ENCODE data around the gene FAM216A. TPM values are rescaled to one million over a fixed set of nuclear protein-coding genes. Genes with fewer than 3 reads are reported as not detected.

The FAM216A gene
- total RNA-seq, 5 donors from 2014 or later (not counting 1 experiment from before 2014, with no cell fraction given): 6.3 to 16.5 (median 13.2) TPM

DNA sequence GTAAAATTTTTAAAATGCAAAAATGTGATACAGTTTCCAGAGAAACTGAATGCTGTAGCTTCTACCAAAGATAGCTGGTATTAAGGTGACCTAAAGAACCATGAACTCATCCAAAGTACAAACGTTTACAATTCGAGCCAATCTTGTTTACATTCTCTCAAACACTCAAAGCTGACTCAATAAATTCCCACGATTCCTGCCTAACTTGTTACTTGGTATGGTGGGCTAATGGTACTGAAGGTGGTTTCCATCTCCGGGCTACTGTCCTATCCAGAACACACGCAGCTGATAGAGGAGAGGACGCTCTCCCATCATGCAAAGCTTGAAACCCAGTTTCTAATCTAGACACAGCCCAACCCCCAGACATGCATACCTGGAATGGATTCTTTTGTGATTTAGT lies 65.0 kb downstream of the FAM216A start:
- no peak overlapping the region for H3K4me3 Mint-ChIP-seq
- WGBS (ENCODE audit: insufficient coverage): no CpG with 5 or more reads among the region's 6 CpGs

DNA sequence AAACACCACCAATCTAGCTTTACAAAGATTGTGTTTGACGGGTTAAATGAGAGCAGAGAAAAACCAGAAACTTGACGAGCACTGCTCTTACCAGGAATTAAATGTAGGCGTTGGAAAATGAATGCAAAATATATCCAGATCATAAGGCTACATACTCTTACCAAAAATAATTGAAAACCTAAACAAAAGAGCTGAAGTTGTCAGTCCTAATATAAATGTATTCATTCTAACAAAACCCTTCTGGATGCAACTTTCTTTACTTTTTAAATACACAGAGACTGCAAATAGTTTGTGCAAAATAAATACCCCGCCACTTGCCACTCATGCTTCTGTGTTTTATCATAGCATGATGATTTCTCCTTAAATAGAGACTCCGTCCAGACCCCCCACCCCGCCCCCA lies 66.2 kb downstream of the FAM216A start:
- Mint-ChIP-seq H3K36me3 (peaks cover 50% of the 10 kb centered on the region), H3K9me3 (no peaks in the 10 kb centered on the region), H3K27ac (no peak overlapping the region), H3K4me3 (no peak overlapping the region), H3K27me3 (no peaks in the 10 kb centered on the region), H3K4me1 (peaks cover 0 to 7% (median 4%) of the 10 kb centered on the region in 3 donors)
- Histone ChIP-seq H3K4me3 (ENCODE audit: control insufficient read depth in 1 of 2, extremely low read depth in 1 of 2, low read length in 1 of 2) (no peak overlapping the region), H3K27ac (ENCODE audit: low read length) (no peak overlapping the region), H3K27me3 (replicated peaks in 1 of 2; ENCODE audit: control insufficient read depth in 2 of 2, extremely low read depth in 1 of 2, insufficient read depth in 2 of 2, low read length in 1 of 2) (no peaks in the 10 kb centered on the region), H3K9me3 (no peaks in the 10 kb centered on the region), H3K4me1 (ENCODE audit: control insufficient read depth in 1 of 2, extremely low read depth in 1 of 2, insufficient read depth in 2 of 2, low read length in 2 of 2) (no peaks in the 10 kb centered on the region), H3K36me3 (ENCODE audit: control insufficient read depth in 2 of 2, extremely low read depth in 1 of 2, insufficient read depth in 1 of 2, low read length in 1 of 2) (peaks cover 7 to 55% of the 10 kb centered on the region in 2 donors)
- ATAC-seq (replicated peaks in 1 of 4) (no peak), DNase-seq (no peak)
- POLR2A ChIA-PET: no interaction called here
- CTCF ChIA-PET: no interaction called here
- WGBS (ENCODE audit: insufficient coverage): no CpG with 5 or more reads among the region's 6 CpGs

More for the DNA sequence above, 65.0 kb downstream of the FAM216A start:
- Histone ChIP-seq H3K27me3 (replicated peaks in 1 of 2; ENCODE audit: control insufficient read depth in 2 of 2, extremely low read depth in 1 of 2, insufficient read depth in 2 of 2, low read length in 1 of 2) (no peaks in the 10 kb centered on the region), H3K36me3 (ENCODE audit: control insufficient read depth in 2 of 2, extremely low read depth in 1 of 2, insufficient read depth in 1 of 2, low read length in 1 of 2) (peaks cover 7 to 43% of the 10 kb centered on the region in 2 donors), H3K9me3 (no peaks in the 10 kb centered on the region), H3K4me1 (ENCODE audit: control insufficient read depth in 1 of 2, extremely low read depth in 1 of 2, insufficient read depth in 2 of 2, low read length in 2 of 2) (no peaks in the 10 kb centered on the region), H3K27ac (ENCODE audit: low read length) (no peak overlapping the region), H3K4me3 (ENCODE audit: control insufficient read depth in 1 of 2, extremely low read depth in 1 of 2, low read length in 1 of 2) (no peak overlapping the region)
- POLR2A ChIA-PET: interaction anchor here in 1 of 2 donors (0.5 kb wide), 1 partner anchor 66 kb away, joined by 4 read pairs; the partner anchor contains the start of gene GPN3
- Mint-ChIP-seq H3K27ac (peak overlapping the region in 1 of 2 donors; percentile 28), H3K9me3 (no peaks in the 10 kb centered on the region), H3K4me1 (peaks cover 0 to 6% (median 4%) of the 10 kb centered on the region in 3 donors), H3K27me3 (no peaks in the 10 kb centered on the region), H3K36me3 (peaks cover 46% of the 10 kb centered on the region)
- no peak for DNase-seq
- ATAC-seq (replicated peaks in 1 of 4): no peak
- CTCF ChIA-PET: interaction anchor here in 1 of 2 donors (1.3 kb wide), 1 partner anchor 67 kb away, joined by 3 read pairs; no protein-coding TSS in a partner anchor

DNA sequence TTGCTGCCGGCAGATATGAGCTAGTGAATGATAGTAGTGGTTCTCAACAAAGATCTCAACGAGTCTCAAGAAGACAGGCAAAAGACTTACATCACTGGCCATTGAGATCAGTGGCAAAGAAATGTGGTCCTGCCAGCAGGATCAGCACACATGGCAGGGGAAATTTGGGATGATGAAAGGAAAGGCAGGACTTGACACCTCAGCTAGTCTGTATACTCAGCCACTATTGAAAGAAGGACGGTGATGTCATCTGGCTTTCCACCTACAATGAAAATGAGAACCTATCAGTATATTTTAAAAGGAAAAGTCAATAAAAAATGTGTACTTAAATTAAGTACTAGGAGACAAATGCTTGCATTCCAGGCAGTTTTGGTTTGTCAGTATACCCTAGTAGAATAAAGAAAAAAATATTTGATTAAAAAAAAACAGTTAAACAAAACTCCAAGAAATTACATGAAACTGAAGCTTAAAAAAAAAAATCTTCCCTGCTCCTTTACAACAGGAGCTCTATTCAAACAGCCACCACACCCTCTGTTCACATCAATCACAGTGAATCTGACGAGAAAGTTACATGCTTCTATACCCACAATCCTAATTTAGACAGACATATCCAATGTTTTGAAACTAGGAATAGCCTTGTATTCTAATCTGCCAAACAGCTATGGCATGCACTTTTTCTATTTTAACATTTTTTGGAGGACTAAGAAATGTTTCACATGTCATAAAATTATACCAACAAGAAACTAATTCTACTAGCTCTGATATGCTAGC lies 68.4 kb downstream of the FAM216A start:
- Histone ChIP-seq H3K36me3 (ENCODE audit: control insufficient read depth in 2 of 2, extremely low read depth in 1 of 2, insufficient read depth in 1 of 2, low read length in 1 of 2) (peaks cover 7 to 63% of the 10 kb centered on the region in 2 donors), H3K27me3 (replicated peaks in 1 of 2; ENCODE audit: control insufficient read depth in 2 of 2, extremely low read depth in 1 of 2, insufficient read depth in 2 of 2, low read length in 1 of 2) (no peaks in the 10 kb centered on the region), H3K9me3 (no peaks in the 10 kb centered on the region), H3K4me3 (ENCODE audit: control insufficient read depth in 1 of 2, extremely low read depth in 1 of 2, low read length in 1 of 2) (no peak overlapping the region), H3K27ac (ENCODE audit: low read length) (no peak overlapping the region), H3K4me1 (ENCODE audit: control insufficient read depth in 1 of 2, extremely low read depth in 1 of 2, insufficient read depth in 2 of 2, low read length in 2 of 2) (no peaks in the 10 kb centered on the region)
- no peaks in the 10 kb centered on the region for H3K9me3 Mint-ChIP-seq
- H3K4me3 Mint-ChIP-seq: no peak overlapping the region
- ChIA-PET CTCF (interaction anchor here (0.6 to 1.3 kb wide), 3 partner anchors 63 to 248 kb away, joined by 3 to 4 read pairs (median 3); no protein-coding TSS in a partner anchor), POLR2A (interaction anchor here in 1 of 2 donors (0.5 kb wide), 1 partner anchor 27 kb away, joined by 5 read pairs; no protein-coding TSS in a partner anchor)
- peaks cover 0 to 5% (median 4%) of the 10 kb centered on the region in 3 donors for H3K4me1 Mint-ChIP-seq
- peaks cover 40% of the 10 kb centered on the region for H3K36me3 Mint-ChIP-seq
- WGBS (ENCODE audit: insufficient coverage): 70% methylated on average over 2 of the region's 4 CpGs
- no peaks in the 10 kb centered on the region for H3K27me3 Mint-ChIP-seq
- DNase-seq: no peak
- H3K27ac Mint-ChIP-seq: no peak overlapping the region
- no peak for ATAC-seq (replicated peaks in 1 of 4)

DNA sequence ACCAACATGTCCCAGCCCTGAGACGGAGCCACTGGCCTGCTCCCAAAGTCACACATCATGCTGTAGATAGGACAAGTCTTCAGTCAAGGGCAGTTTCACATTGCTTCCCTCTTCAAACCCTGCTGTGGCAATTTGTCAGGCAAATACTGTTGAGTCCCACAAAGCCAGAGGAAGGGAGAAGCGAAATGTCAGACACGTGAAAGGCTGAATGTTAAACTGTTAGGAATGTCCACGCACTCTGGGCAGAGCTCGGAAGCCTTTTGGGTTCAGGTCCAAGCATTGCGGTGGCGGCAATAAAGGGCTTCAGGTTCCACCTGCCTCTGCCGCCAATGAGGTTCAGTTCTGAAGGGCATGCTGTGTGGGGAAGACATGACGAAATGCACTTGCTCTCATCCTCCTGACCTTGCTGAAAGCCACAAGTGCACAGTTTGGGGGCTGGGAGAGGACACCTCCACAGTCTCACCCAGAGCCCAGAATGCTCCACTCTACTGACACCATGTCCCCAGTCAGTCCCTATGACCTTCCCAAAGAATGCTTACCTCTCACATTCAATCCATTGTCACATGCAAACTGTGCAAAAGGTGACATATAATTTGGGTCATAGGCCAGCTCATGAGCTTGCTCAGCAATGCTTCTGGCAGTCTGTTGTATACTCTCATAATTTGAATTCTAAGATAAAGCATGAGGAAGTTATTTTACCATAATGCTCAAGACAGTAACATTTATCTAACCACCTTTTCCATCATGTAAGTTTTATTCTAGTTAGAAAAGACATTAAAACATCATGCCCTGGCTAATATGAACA lies 69.2 kb downstream of the FAM216A start:
- ChIA-PET POLR2A (interaction anchor here (0.5 to 0.6 kb wide), 3 partner anchors 26 to 38 kb away, joined by 3 to 6 read pairs (median 5); partner anchors contain the start of genes RAD9B (in 1 of the 2) and VPS29 (in 1 of the 2)), CTCF (interaction anchor here in 1 of 2 donors (0.9 to 1.3 kb wide), 2 partner anchors 62 to 103 kb away, joined by 3 read pairs; no protein-coding TSS in a partner anchor)
- 96% methylated on average over 9 of the region's 9 CpGs for WGBS (ENCODE audit: insufficient coverage)
- H3K9me3 ChIP-seq: no peaks in the 10 kb centered on the region
- Mint-ChIP-seq H3K9me3 (no peaks in the 10 kb centered on the region), H3K4me1 (peaks cover 0 to 7% (median 4%) of the 10 kb centered on the region in 3 donors), H3K36me3 (peaks cover 41% of the 10 kb centered on the region), H3K4me3 (no peak overlapping the region), H3K27me3 (no peaks in the 10 kb centered on the region), H3K27ac (no peak overlapping the region)
- no peaks in the 10 kb centered on the region for H3K27me3 ChIP-seq (replicated peaks in 1 of 2; ENCODE audit: control insufficient read depth in 2 of 2, extremely low read depth in 1 of 2, insufficient read depth in 2 of 2, low read length in 1 of 2)
- H3K4me3 ChIP-seq (ENCODE audit: control insufficient read depth in 1 of 2, extremely low read depth in 1 of 2, low read length in 1 of 2): no peak overlapping the region
- H3K36me3 ChIP-seq (ENCODE audit: control insufficient read depth in 2 of 2, extremely low read depth in 1 of 2, insufficient read depth in 1 of 2, low read length in 1 of 2): peaks cover 7 to 65% of the 10 kb centered on the region in 2 donors
- H3K27ac ChIP-seq (ENCODE audit: low read length): no peak overlapping the region
- ATAC-seq (replicated peaks in 1 of 4): no peak
- H3K4me1 ChIP-seq (ENCODE audit: control insufficient read depth in 1 of 2, extremely low read depth in 1 of 2, insufficient read depth in 2 of 2, low read length in 2 of 2): no peaks in the 10 kb centered on the region
- DNase-seq: no peak

DNA sequence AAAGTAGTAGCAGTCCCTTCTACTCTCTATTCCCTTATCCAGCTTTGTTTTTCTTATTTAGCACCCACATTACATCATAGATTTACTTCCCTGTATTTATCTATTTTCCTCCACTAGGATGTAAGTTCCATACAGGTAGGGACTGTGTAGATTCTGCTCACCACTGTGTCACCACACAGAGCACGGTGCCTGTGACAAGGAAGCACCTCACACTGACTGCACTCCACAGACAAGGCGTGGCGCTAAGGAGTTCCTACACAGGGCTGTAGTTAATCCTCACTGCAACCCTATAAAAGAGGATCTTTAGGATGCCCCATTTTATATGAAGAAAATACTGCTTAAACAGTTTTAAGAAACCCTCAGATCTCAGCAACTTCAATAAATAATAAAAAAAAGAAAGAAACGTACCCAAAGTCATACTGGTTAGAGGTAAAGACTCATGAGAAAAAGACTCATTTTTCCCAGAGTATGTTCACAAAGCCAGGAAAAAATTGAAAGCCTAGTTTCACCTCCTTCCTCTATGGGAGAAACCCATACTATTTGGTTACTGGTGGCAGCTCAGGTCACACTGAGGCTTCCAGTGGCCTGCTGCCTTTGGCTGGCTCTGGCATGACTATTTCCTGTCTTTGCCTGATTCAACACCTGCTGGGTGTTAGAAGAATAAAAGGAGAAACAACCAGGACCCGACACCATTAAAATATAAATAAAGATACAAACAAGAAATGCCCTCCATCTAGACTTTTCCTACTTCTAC lies 70.4 kb downstream of the FAM216A start:
- DNase-seq: no peak

More for the DNA sequence above, 70.4 kb downstream of the FAM216A start:
- CTCF ChIA-PET: interaction anchor here (0.6 to 1.1 kb wide), 3 partner anchors 61 to 349 kb away, joined by 3 to 8 read pairs (median 3); no protein-coding TSS in a partner anchor
- peaks cover 41% of the 10 kb centered on the region for H3K36me3 Mint-ChIP-seq
- peaks cover 7 to 16% (median 13%) of the 10 kb centered on the region in 3 donors for H3K4me1 Mint-ChIP-seq
- WGBS (ENCODE audit: insufficient coverage): no CpG with 5 or more reads among the region's 5 CpGs
- no peak for ATAC-seq (replicated peaks in 1 of 4)
- POLR2A ChIA-PET: no interaction called here
- no peaks in the 10 kb centered on the region for H3K9me3 Mint-ChIP-seq
- no peaks in the 10 kb centered on the region for H3K27me3 Mint-ChIP-seq
- Histone ChIP-seq H3K9me3 (no peaks in the 10 kb centered on the region), H3K27ac (ENCODE audit: low read length) (no peak overlapping the region), H3K36me3 (ENCODE audit: control insufficient read depth in 2 of 2, extremely low read depth in 1 of 2, insufficient read depth in 1 of 2, low read length in 1 of 2) (peaks cover 9 to 68% of the 10 kb centered on the region in 2 donors), H3K27me3 (replicated peaks in 1 of 2; ENCODE audit: control insufficient read depth in 2 of 2, extremely low read depth in 1 of 2, insufficient read depth in 2 of 2, low read length in 1 of 2) (no peaks in the 10 kb centered on the region), H3K4me3 (ENCODE audit: control insufficient read depth in 1 of 2, extremely low read depth in 1 of 2, low read length in 1 of 2) (no peak overlapping the region), H3K4me1 (ENCODE audit: control insufficient read depth in 1 of 2, extremely low read depth in 1 of 2, insufficient read depth in 2 of 2, low read length in 2 of 2) (peaks cover 0 to 4% of the 10 kb centered on the region in 2 experiments)
- H3K4me3 Mint-ChIP-seq: no peak overlapping the region
- H3K27ac Mint-ChIP-seq: peak overlapping the region in 1 of 2 donors; percentile 17
